Activated T-helper 2 cell treated with anti-CD3 and anti-CD28 coated beads, Interferon-gamma antibody, Interleukin-2, Interleukin-4, amounts not matched to agents 10 μg/mL and 5 μg/mL and 100 μg/mL, durations not matched to agents 14 hours and 24 hours and 36 hours (primary cell): ENCODE data around the gene RPS6KA4. TPM values are rescaled to one million over a fixed set of nuclear protein-coding genes. Genes with fewer than 3 reads are reported as not detected.
A peak's percentile ranks its signal among the peaks of the same experiment; 100 is the strongest.

ENCODE experiments used
- DNase-seq: peaks from one replicate; pipeline ENCODE4 v3.0.0; 2021; ENCODE audit warnings: low spot score
- H3K27ac Mint-ChIP-seq: one replicate; pipeline ENCODE4 v1.8.0; 2021; ENCODE audit warnings: mixed read lengths
- H3K27me3 Mint-ChIP-seq: one replicate; pipeline ENCODE4 v1.8.0; 2021; ENCODE audit warnings: low read depth, mixed read lengths
- H3K36me3 Mint-ChIP-seq: one replicate; pipeline ENCODE4 v1.8.0; 2021; ENCODE audit warnings: low read depth, mixed read lengths
- H3K4me1 Mint-ChIP-seq: one replicate; pipeline ENCODE4 v1.8.0; 2021; ENCODE audit warnings: low read depth, mixed read lengths
- H3K4me3 Mint-ChIP-seq: one replicate; pipeline ENCODE4 v1.8.0; 2021; ENCODE audit warnings: low read depth, mild to moderate bottlenecking, moderate library complexity, mixed read lengths
- H3K9me3 Mint-ChIP-seq: one replicate; pipeline ENCODE4 v1.8.0; 2021; ENCODE audit warnings: mixed read lengths
- intact Hi-C: fragments of 100-400 bp; cut with micrococcal nuclease; formaldehyde crosslinking; loops from one replicate; pipeline ENCODE4 v1.15.1; 2023
- total RNA-seq: library from RNA; stranded (reverse); gene quantifications from 2 replicates; pipeline ENCODE4 v1.2.3, GENCODE V29; 2022

RPS6KA4 gene
- total RNA-seq, 1 donor from 2014 or later, result 38.7 TPM

GRCh38 chr11:64333556-64333955, 25.4 kb upstream of the RPS6KA4 start:
- no peak overlapping the region for H3K4me3 Mint-ChIP-seq
- DNase-seq, result no peak
- H3K4me1 Mint-ChIP-seq, result peaks cover 22% of the 10 kb centered on the region
- intact Hi-C loops, result loop anchor here (2.0 kb wide), 1 partner anchor 15 kb away; the partner anchor contains the start of gene PRDX5
- H3K27me3 Mint-ChIP-seq, result no peaks in the 10 kb centered on the region
- H3K36me3 Mint-ChIP-seq, result peaks cover 16% of the 10 kb centered on the region
- no peak overlapping the region for H3K27ac Mint-ChIP-seq
- no peaks in the 10 kb centered on the region for H3K9me3 Mint-ChIP-seq

- Mint-ChIP-seq H3K27me3 (no peaks in the 10 kb centered on the region), H3K36me3 (peaks cover 23% of the 10 kb centered on the region), H3K9me3 (no peaks in the 10 kb centered on the region), H3K4me3 (no peak overlapping the region), H3K4me1 (peaks cover 32% of the 10 kb centered on the region), H3K27ac (peak overlapping the region; percentile 69)
- no peak for DNase-seq
- intact Hi-C loops, result no loop called here
Observed at GRCh38 chr11:64334764-64335735, 23.9 kb upstream of the RPS6KA4 start.

- no peak for DNase-seq
- H3K9me3 Mint-ChIP-seq, result no peaks in the 10 kb centered on the region
- H3K27ac Mint-ChIP-seq, result peak overlapping the region; percentile 17
- H3K27me3 Mint-ChIP-seq, result no peaks in the 10 kb centered on the region
- H3K4me1 Mint-ChIP-seq, result peaks cover 33% of the 10 kb centered on the region
- H3K4me3 Mint-ChIP-seq, result no peak overlapping the region
- intact Hi-C loops, result no loop called here
- peaks cover 34% of the 10 kb centered on the region for H3K36me3 Mint-ChIP-seq
Observed at GRCh38 chr11:64337538-64338249, 21.3 kb upstream of the RPS6KA4 start.

GRCh38 chr11:64338716-64339115, 20.2 kb upstream of the RPS6KA4 start:
- H3K36me3 Mint-ChIP-seq, result peaks cover 37% of the 10 kb centered on the region
- peak overlapping the region; percentile 92 for H3K4me3 Mint-ChIP-seq
- intact Hi-C loops, result no loop called here
- DNase-seq, result no peak
- peak overlapping the region; percentile 96 for H3K27ac Mint-ChIP-seq
- no peaks in the 10 kb centered on the region for H3K9me3 Mint-ChIP-seq
- peaks cover 33% of the 10 kb centered on the region for H3K4me1 Mint-ChIP-seq
- H3K27me3 Mint-ChIP-seq, result no peaks in the 10 kb centered on the region

- Mint-ChIP-seq H3K4me3 (peak overlapping the region; percentile 92), H3K36me3 (peaks cover 37% of the 10 kb centered on the region), H3K27me3 (no peaks in the 10 kb centered on the region), H3K27ac (peak overlapping the region; percentile 96), H3K9me3 (no peaks in the 10 kb centered on the region), H3K4me1 (peaks cover 33% of the 10 kb centered on the region)
- intact Hi-C loops, result no loop called here
- no peak for DNase-seq
Observed at GRCh38 chr11:64339286-64339685, 19.7 kb upstream of the RPS6KA4 start.

GRCh38 chr11:64339754-64340408, 19.1 kb upstream of the RPS6KA4 start, which contains the start of gene CCDC88B:
CCDC88B (plus strand) TSS chr11:64340204; CDS start chr11:64340267, 63 bp downstream.
- Mint-ChIP-seq H3K4me1 (peaks cover 33% of the 10 kb centered on the region), H3K27ac (peak within 1 kb of the TSS; percentile 96), H3K27me3 (no peaks in the 10 kb centered on the region), H3K4me3 (peak within 1 kb of the TSS; percentile 92), H3K36me3 (peaks cover 37% of the 10 kb centered on the region), H3K9me3 (no peaks in the 10 kb centered on the region)
- DNase-seq, result peak; percentile 78
- intact Hi-C loops, result loop anchor here (2.0 to 5.0 kb wide), 2 partner anchors 19 to 33 kb away; partner anchors contain the start of genes ESRRA and RPS6KA4

- peak; percentile 73 for DNase-seq
- Mint-ChIP-seq H3K4me3 (peak overlapping the region; percentile 92), H3K9me3 (no peaks in the 10 kb centered on the region), H3K4me1 (peaks cover 26% of the 10 kb centered on the region), H3K27me3 (no peaks in the 10 kb centered on the region), H3K27ac (peak overlapping the region; percentile 96), H3K36me3 (peaks cover 42% of the 10 kb centered on the region)
- intact Hi-C loops, result loop anchor here (2.0 to 5.0 kb wide), 2 partner anchors 18 to 34 kb away; partner anchors contain the start of genes ESRRA and RPS6KA4
Observed at GRCh38 chr11:64340671-64341335, 18.2 kb upstream of the RPS6KA4 start.

GRCh38 chr11:64341429-64341828, 17.5 kb upstream of the RPS6KA4 start:
- no peak for DNase-seq
- Mint-ChIP-seq H3K9me3 (no peaks in the 10 kb centered on the region), H3K4me1 (peaks cover 26% of the 10 kb centered on the region), H3K27ac (no peak overlapping the region), H3K36me3 (peaks cover 45% of the 10 kb centered on the region), H3K4me3 (peak overlapping the region; percentile 92), H3K27me3 (no peaks in the 10 kb centered on the region)
- intact Hi-C loops, result loop anchor here (2.0 to 5.0 kb wide), 2 partner anchors 17 to 34 kb away; partner anchors contain the start of genes ESRRA and RPS6KA4

- Mint-ChIP-seq H3K36me3 (peaks cover 48% of the 10 kb centered on the region), H3K4me3 (peak overlapping the region; percentile 26), H3K4me1 (peaks cover 26% of the 10 kb centered on the region)
Observed at GRCh38 chr11:64341851-64342791, 16.8 kb upstream of the RPS6KA4 start.

GRCh38 chr11:64342869-64343745, 15.9 kb upstream of the RPS6KA4 start:
- no peak overlapping the region for H3K4me3 Mint-ChIP-seq
- H3K9me3 Mint-ChIP-seq, result no peaks in the 10 kb centered on the region
- H3K36me3 Mint-ChIP-seq, result peaks cover 45% of the 10 kb centered on the region
- peaks cover 22% of the 10 kb centered on the region for H3K4me1 Mint-ChIP-seq
- no peaks in the 10 kb centered on the region for H3K27me3 Mint-ChIP-seq
- DNase-seq, result no peak
- no peak overlapping the region for H3K27ac Mint-ChIP-seq
- intact Hi-C loops, result loop anchor here (5.0 kb wide), 1 partner anchor 36 kb away; the partner anchor contains the start of gene ESRRA

More at GRCh38 chr11:64341851-64342791, 16.8 kb upstream of the RPS6KA4 start:
- Mint-ChIP-seq H3K9me3 (no peaks in the 10 kb centered on the region), H3K27me3 (no peaks in the 10 kb centered on the region), H3K27ac (no peak overlapping the region)
- peak; percentile 91 for DNase-seq
- intact Hi-C loops, result loop anchor here (2.0 to 5.0 kb wide), 2 partner anchors 17 to 35 kb away; partner anchors contain the start of genes ESRRA and RPS6KA4
